GM23338 (cell line): Measurements from ENCODE around the gene BDH1. TPM values are rescaled to one million over a fixed set of nuclear protein-coding genes. Genes with fewer than 3 reads are reported as not detected.

Experiments
- ATAC-seq: fragments of 200-7000 bp; cut with Tn5 transposase; 3 replicates; pipeline ENCODE4 v1.9.1; 2020
- DNase-seq: peaks from one replicate; pipeline ENCODE4 v3.0.0-alpha.2; 2015; ENCODE audit warnings: low spot score
- H2AFZ ChIP-seq: fragments of 200-600 bp; sonication (generic); 2 replicates; pipeline ENCODE4 v1.8.0; 2016; ENCODE audit warnings: antibody characterized with exemption, mild to moderate bottlenecking, moderate library complexity
- H3F3A ChIP-seq: fragments of 200-600 bp; sonication (generic); replicated peaks from 2 replicates; pipeline ENCODE4 v1.8.0; 2017; ENCODE audit warnings: antibody characterized with exemption, mixed run types, low read depth
- H3K27ac ChIP-seq: fragments of 200-600 bp; sonication (generic); 2 replicates; pipeline ENCODE4 v1.6.1; 2016; ENCODE audit warnings: low read depth
- H3K27me3 ChIP-seq: fragments of 200-600 bp; sonication (generic); 2 replicates; pipeline ENCODE4 v1.8.0; 2016; ENCODE audit warnings: mild to moderate bottlenecking, mixed run types, moderate library complexity; ENCODE audit not compliant: insufficient read depth
- H3K36me3 ChIP-seq: fragments of 200-600 bp; sonication (generic); 2 replicates; pipeline ENCODE4 v1.8.0; 2016; ENCODE audit warnings: mild to moderate bottlenecking; ENCODE audit not compliant: insufficient read depth
- H3K4me1 ChIP-seq: fragments of 200-600 bp; sonication (generic); 2 replicates; pipeline ENCODE4 v1.8.0; 2016; ENCODE audit warnings: mild to moderate bottlenecking, moderate library complexity; ENCODE audit not compliant: insufficient read depth
- H3K4me2 ChIP-seq: fragments of 200-600 bp; sonication (generic); 2 replicates; pipeline ENCODE4 v1.7.1; 2017; ENCODE audit warnings: mixed run types
- H3K4me3 ChIP-seq: fragments of 200-600 bp; sonication (generic); 2 replicates; pipeline ENCODE4 v1.6.1; 2016; ENCODE audit warnings: mixed run types
- H3K79me2 ChIP-seq: fragments of 200-600 bp; sonication (generic); replicated peaks from 2 replicates; pipeline ENCODE4 v1.8.0; 2017; ENCODE audit warnings: mild to moderate bottlenecking; ENCODE audit not compliant: insufficient read depth
- H3K9me2 ChIP-seq: fragments of 200-600 bp; sonication (generic); 2 replicates; pipeline ENCODE4 v1.8.0; 2017; ENCODE audit not compliant: insufficient read depth
- H4K20me1 ChIP-seq: fragments of 200-600 bp; sonication (generic); replicated peaks from 2 replicates; pipeline ENCODE4 v1.8.0; 2017; ENCODE audit warnings: mild to moderate bottlenecking; ENCODE audit not compliant: insufficient read depth
- H3K27ac Mint-ChIP-seq: 2 replicates; pipeline ENCODE4 v1.8.0; 2020; ENCODE audit warnings: inconsistent platforms, mild to moderate bottlenecking, moderate library complexity, mixed read lengths
- H3K27me3 Mint-ChIP-seq: 3 replicates; pipeline ENCODE4 v1.8.0; 2022; ENCODE audit warnings: low read depth, mild to moderate bottlenecking, moderate library complexity, mixed read lengths, inconsistent platforms; ENCODE audit not compliant: insufficient read depth, poor library complexity
- H3K36me3 Mint-ChIP-seq: 3 replicates; pipeline ENCODE4 v1.8.0; 2021; ENCODE audit warnings: low read depth, mild to moderate bottlenecking, inconsistent platforms, moderate library complexity, mixed read lengths
- H3K4me1 Mint-ChIP-seq: 3 replicates; pipeline ENCODE4 v1.8.0; 2020; ENCODE audit warnings: mild to moderate bottlenecking, inconsistent platforms, mixed read lengths
- H3K4me3 Mint-ChIP-seq: 3 replicates; pipeline ENCODE4 v1.8.0; 2021; ENCODE audit warnings: moderate library complexity, mild to moderate bottlenecking, inconsistent platforms, mixed read lengths
- H3K9me3 Mint-ChIP-seq: 3 replicates; pipeline ENCODE4 v1.8.0; 2020; ENCODE audit warnings: moderate library complexity, mild to moderate bottlenecking, inconsistent platforms, mixed read lengths
- CREB1 ChIP-seq: fragments of 250-450 bp; sonication (Bioruptor Pico); IDR thresholded peaks from 2 replicates; pipeline ENCODE4 v1.5.0; 2020; ENCODE audit warnings: low read depth, mild to moderate bottlenecking, moderate library complexity
- ETS1 ChIP-seq: IDR thresholded peaks from 2 replicates; pipeline ENCODE4 v1.6.1; 2016; ENCODE audit warnings: antibody characterized with exemption
- EZH2 ChIP-seq: fragments of 200-600 bp; sonication (generic); IDR thresholded peaks from one replicate; pipeline ENCODE4 v1.8.0; 2017; ENCODE audit warnings: antibody characterized with exemption, mild to moderate bottlenecking, low read depth; ENCODE audit not compliant: unreplicated experiment
- JUNB ChIP-seq: IDR thresholded peaks from one replicate; pipeline ENCODE4 v1.6.1; 2016; ENCODE audit warnings: antibody characterized with exemption; ENCODE audit not compliant: unreplicated experiment
- POLR2AphosphoS5 ChIP-seq: IDR thresholded peaks from 2 replicates; pipeline ENCODE4 v1.6.1; 2016; ENCODE audit warnings: antibody characterized with exemption, low read depth
- STAT1 ChIP-seq: IDR thresholded peaks from one replicate; pipeline ENCODE4 v1.6.1; 2016; ENCODE audit warnings: antibody characterized with exemption; ENCODE audit not compliant: unreplicated experiment
- polyA plus RNA-seq: library from polyadenylated mRNA; unstranded; fragments of >200 nt; fragmentation: Nextera tagmentation; extraction: Ambion mirVana; gene quantifications from 2 replicates; pipeline ENCODE4 v1.2.1, GENCODE V29; 2016
- total RNA-seq: library from RNA; depleted of rRNA; stranded (reverse); fragments of >200 nt; shearing (Covaris generic); gene quantifications from 2 replicates; pipeline ENCODE4 v1.2.3, GENCODE V29; 2014
- TF ChIP-seq, protein P1 (sequence below), 2 experiments: fragments of 200-600 bp in 1 of 2; sonication (generic) in 1 of 2; conservative IDR thresholded peaks; 2 replicates each; pipeline versions ENCODE4 v1.5.1 to v1.6.1; 2016 to 2017; ENCODE audit warnings: antibody characterized with exemption in 2 of 2, low read depth in 2 of 2, mild to moderate bottlenecking in 2 of 2, moderate library complexity in 1 of 2
- TF ChIP-seq, protein P2 (sequence below): IDR thresholded peaks from one replicate; pipeline ENCODE4 v1.6.1; 2018; ENCODE audit warnings: antibody characterized with exemption; ENCODE audit not compliant: unreplicated experiment
- TF ChIP-seq, protein P3 (sequence below): fragments of 250-450 bp; sonication (Bioruptor Pico); IDR thresholded peaks from 2 replicates; pipeline ENCODE4 v1.5.0; 2020; ENCODE audit warnings: mild to moderate bottlenecking, moderate library complexity

The BDH1 gene
- total and polyA plus RNA-seq, 2 experiments from 2014 or later: 18.1 to 19.3 TPM

GRCh38 chr3:197576838-197577237, 21.1 kb upstream of the BDH1 start:
- peaks cover 57% of the 10 kb centered on the region for H3K9me3 Mint-ChIP-seq
- TF ChIP-seq, protein P1, sequence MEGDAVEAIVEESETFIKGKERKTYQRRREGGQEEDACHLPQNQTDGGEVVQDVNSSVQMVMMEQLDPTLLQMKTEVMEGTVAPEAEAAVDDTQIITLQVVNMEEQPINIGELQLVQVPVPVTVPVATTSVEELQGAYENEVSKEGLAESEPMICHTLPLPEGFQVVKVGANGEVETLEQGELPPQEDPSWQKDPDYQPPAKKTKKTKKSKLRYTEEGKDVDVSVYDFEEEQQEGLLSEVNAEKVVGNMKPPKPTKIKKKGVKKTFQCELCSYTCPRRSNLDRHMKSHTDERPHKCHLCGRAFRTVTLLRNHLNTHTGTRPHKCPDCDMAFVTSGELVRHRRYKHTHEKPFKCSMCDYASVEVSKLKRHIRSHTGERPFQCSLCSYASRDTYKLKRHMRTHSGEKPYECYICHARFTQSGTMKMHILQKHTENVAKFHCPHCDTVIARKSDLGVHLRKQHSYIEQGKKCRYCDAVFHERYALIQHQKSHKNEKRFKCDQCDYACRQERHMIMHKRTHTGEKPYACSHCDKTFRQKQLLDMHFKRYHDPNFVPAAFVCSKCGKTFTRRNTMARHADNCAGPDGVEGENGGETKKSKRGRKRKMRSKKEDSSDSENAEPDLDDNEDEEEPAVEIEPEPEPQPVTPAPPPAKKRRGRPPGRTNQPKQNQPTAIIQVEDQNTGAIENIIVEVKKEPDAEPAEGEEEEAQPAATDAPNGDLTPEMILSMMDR (conservative IDR thresholded peaks at IDR 0.05; ENCODE audit: low read depth in 2 of 2): no peak
- TF ChIP-seq STAT1: no peak
- no peak for TF ChIP-seq EZH2
- no peak for TF ChIP-seq CREB1 (CRISPR knock-in tag)
- TF ChIP-seq, protein P2, sequence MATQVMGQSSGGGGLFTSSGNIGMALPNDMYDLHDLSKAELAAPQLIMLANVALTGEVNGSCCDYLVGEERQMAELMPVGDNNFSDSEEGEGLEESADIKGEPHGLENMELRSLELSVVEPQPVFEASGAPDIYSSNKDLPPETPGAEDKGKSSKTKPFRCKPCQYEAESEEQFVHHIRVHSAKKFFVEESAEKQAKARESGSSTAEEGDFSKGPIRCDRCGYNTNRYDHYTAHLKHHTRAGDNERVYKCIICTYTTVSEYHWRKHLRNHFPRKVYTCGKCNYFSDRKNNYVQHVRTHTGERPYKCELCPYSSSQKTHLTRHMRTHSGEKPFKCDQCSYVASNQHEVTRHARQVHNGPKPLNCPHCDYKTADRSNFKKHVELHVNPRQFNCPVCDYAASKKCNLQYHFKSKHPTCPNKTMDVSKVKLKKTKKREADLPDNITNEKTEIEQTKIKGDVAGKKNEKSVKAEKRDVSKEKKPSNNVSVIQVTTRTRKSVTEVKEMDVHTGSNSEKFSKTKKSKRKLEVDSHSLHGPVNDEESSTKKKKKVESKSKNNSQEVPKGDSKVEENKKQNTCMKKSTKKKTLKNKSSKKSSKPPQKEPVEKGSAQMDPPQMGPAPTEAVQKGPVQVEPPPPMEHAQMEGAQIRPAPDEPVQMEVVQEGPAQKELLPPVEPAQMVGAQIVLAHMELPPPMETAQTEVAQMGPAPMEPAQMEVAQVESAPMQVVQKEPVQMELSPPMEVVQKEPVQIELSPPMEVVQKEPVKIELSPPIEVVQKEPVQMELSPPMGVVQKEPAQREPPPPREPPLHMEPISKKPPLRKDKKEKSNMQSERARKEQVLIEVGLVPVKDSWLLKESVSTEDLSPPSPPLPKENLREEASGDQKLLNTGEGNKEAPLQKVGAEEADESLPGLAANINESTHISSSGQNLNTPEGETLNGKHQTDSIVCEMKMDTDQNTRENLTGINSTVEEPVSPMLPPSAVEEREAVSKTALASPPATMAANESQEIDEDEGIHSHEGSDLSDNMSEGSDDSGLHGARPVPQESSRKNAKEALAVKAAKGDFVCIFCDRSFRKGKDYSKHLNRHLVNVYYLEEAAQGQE: no peak
- TF ChIP-seq ETS1: no peak
- Histone ChIP-seq H3K9me2 (peaks cover 6% of the 10 kb centered on the region), H3K27me3 (no peaks in the 10 kb centered on the region; the same call in 1 of the 2 replicates), H3K4me1 (peaks cover 39% of the 10 kb centered on the region), H3K4me3 (no peak overlapping the region), H3K4me2 (no peak overlapping the region), H2AFZ (no peak overlapping the region), H4K20me1 (no peaks in the 10 kb centered on the region), H3K79me2 (no peaks in the 10 kb centered on the region), H3K36me3 (no peaks in the 10 kb centered on the region), H3F3A (peaks cover 10% of the 10 kb centered on the region), H3K27ac (no peak overlapping the region)
- no peak overlapping the region for H3K27ac Mint-ChIP-seq
- H3K4me1 Mint-ChIP-seq: peaks cover 76% of the 10 kb centered on the region
- H3K27me3 Mint-ChIP-seq: peaks cover 32% of the 10 kb centered on the region
- H3K36me3 Mint-ChIP-seq: peaks cover 52% of the 10 kb centered on the region
- H3K4me3 Mint-ChIP-seq: no peak overlapping the region
- DNase-seq: no peak
- ATAC-seq: no peak

DNA sequence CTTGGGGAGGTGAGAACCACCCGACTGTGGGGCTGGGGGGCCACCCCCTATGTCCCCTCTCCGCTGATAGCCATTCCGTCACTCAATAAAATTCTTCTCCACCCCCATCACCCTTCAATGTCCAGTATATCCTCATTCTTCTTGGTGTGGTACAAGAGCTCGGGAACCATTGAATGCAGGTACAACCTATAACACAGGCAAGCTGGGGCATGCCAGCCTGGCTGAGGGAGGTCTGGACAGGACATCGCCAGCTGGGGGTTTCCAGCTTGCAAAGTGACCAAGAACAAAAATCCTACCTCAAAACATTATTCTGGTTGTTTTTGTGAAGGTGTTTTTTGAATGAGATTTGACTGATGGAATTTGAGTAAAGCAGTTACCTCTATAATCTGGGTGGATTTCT, 19.6 kb upstream of the BDH1 start:
- H3K9me3 Mint-ChIP-seq: peaks cover 65% of the 10 kb centered on the region
- TF ChIP-seq CREB1 (CRISPR knock-in tag) (no peak), STAT1 (no peak), POLR2AphosphoS5 (no peak), JUNB (no peak)
- TF ChIP-seq, protein P3, sequence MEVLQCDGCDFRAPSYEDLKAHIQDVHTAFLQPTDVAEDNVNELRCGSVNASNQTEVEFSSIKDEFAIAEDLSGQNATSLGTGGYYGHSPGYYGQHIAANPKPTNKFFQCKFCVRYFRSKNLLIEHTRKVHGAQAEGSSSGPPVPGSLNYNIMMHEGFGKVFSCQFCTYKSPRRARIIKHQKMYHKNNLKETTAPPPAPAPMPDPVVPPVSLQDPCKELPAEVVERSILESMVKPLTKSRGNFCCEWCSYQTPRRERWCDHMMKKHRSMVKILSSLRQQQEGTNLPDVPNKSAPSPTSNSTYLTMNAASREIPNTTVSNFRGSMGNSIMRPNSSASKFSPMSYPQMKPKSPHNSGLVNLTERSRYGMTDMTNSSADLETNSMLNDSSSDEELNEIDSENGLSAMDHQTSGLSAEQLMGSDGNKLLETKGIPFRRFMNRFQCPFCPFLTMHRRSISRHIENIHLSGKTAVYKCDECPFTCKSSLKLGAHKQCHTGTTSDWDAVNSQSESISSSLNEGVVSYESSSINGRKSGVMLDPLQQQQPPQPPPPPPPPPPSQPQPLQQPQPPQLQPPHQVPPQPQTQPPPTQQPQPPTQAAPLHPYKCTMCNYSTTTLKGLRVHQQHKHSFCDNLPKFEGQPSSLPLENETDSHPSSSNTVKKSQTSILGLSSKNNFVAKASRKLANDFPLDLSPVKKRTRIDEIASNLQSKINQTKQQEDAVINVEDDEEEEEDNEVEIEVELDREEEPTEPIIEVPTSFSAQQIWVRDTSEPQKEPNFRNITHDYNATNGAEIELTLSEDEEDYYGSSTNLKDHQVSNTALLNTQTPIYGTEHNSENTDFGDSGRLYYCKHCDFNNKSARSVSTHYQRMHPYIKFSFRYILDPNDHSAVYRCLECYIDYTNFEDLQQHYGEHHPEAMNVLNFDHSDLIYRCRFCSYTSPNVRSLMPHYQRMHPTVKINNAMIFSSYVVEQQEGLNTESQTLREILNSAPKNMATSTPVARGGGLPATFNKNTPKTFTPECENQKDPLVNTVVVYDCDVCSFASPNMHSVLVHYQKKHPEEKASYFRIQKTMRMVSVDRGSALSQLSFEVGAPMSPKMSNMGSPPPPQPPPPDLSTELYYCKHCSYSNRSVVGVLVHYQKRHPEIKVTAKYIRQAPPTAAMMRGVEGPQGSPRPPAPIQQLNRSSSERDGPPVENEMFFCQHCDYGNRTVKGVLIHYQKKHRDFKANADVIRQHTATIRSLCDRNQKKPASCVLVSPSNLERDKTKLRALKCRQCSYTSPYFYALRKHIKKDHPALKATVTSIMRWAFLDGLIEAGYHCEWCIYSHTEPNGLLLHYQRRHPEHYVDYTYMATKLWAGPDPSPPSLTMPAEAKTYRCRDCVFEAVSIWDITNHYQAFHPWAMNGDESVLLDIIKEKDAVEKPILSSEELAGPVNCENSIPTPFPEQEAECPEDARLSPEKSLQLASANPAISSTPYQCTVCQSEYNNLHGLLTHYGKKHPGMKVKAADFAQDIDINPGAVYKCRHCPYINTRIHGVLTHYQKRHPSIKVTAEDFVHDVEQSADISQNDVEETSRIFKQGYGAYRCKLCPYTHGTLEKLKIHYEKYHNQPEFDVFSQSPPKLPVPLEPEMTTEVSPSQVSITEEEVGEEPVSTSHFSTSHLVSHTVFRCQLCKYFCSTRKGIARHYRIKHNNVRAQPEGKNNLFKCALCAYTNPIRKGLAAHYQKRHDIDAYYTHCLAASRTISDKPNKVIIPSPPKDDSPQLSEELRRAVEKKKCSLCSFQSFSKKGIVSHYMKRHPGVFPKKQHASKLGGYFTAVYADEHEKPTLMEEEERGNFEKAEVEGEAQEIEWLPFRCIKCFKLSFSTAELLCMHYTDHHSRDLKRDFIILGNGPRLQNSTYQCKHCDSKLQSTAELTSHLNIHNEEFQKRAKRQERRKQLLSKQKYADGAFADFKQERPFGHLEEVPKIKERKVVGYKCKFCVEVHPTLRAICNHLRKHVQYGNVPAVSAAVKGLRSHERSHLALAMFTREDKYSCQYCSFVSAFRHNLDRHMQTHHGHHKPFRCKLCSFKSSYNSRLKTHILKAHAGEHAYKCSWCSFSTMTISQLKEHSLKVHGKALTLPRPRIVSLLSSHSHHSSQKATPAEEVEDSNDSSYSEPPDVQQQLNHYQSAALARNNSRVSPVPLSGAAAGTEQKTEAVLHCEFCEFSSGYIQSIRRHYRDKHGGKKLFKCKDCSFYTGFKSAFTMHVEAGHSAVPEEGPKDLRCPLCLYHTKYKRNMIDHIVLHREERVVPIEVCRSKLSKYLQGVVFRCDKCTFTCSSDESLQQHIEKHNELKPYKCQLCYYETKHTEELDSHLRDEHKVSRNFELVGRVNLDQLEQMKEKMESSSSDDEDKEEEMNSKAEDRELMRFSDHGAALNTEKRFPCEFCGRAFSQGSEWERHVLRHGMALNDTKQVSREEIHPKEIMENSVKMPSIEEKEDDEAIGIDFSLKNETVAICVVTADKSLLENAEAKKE (CRISPR knock-in tag): no peak

More for the DNA sequence above, 19.6 kb upstream of the BDH1 start:
- H3K9me2 ChIP-seq: no peaks in the 10 kb centered on the region; the same call in 1 of the 2 replicates
- H3K4me2 ChIP-seq: peak overlapping the region; percentile 71; the same call in 1 of the 2 replicates
- DNase-seq (no peak), ATAC-seq (no peak)
- H3K79me2 ChIP-seq: no peaks in the 10 kb centered on the region
- no peaks in the 10 kb centered on the region for H3K27me3 ChIP-seq
- H3K27me3 Mint-ChIP-seq: peaks cover 28% of the 10 kb centered on the region
- H4K20me1 ChIP-seq: no peaks in the 10 kb centered on the region
- peak overlapping the region; percentile 57; the same call in 1 of the 2 replicates for H3K27ac Mint-ChIP-seq
- H3K27ac ChIP-seq: peak overlapping the region; percentile 91
- 0 out of 2 replicates have a peak overlapping the region, but pooled peaks have one; percentile 24 for H3K4me3 ChIP-seq
- H3K4me1 ChIP-seq: peaks cover 32% of the 10 kb centered on the region
- peaks cover 10% of the 10 kb centered on the region for H3F3A ChIP-seq
- no peaks in the 10 kb centered on the region for H3K36me3 ChIP-seq
- peaks cover 67% of the 10 kb centered on the region for H3K4me1 Mint-ChIP-seq
- peaks cover 60% of the 10 kb centered on the region for H3K36me3 Mint-ChIP-seq
- peak overlapping the region; percentile 14; the same call in 1 of the 3 replicates for H3K4me3 Mint-ChIP-seq
- peak overlapping the region; percentile 25; the same call in 1 of the 2 replicates for H2AFZ ChIP-seq
